Mesothelial cell of epicardium (in vitro differentiated cells): Measurements from ENCODE around the gene TEX38. TPM values are rescaled to one million over a fixed set of nuclear protein-coding genes. Genes with fewer than 3 reads are reported as not detected.
A peak's percentile ranks its signal among the peaks of the same experiment; 100 is the strongest.

Source experiments
- DNase-seq, 2 experiments: peaks; one replicate each; pipeline ENCODE4 v3.0.0; 2021; ENCODE audit warnings: low spot score in 2 of 2; ENCODE audit not compliant: unreplicated experiment in 2 of 2
- H3K27ac Mint-ChIP-seq: 2 replicates; pipeline ENCODE4 v1.8.0; 2021; ENCODE audit warnings: mixed read lengths
- H3K27me3 Mint-ChIP-seq: 2 replicates; pipeline ENCODE4 v1.8.0; 2021; ENCODE audit warnings: low read depth, mixed read lengths
- H3K36me3 Mint-ChIP-seq: 2 replicates; pipeline ENCODE4 v1.8.0; 2021; ENCODE audit warnings: mixed read lengths
- H3K4me1 Mint-ChIP-seq: 2 replicates; pipeline ENCODE4 v1.8.0; 2021; ENCODE audit warnings: mixed read lengths
- H3K4me3 Mint-ChIP-seq: 2 replicates; pipeline ENCODE4 v1.8.0; 2021; ENCODE audit warnings: mild to moderate bottlenecking, moderate library complexity, mixed read lengths
- H3K9me3 Mint-ChIP-seq: 2 replicates; pipeline ENCODE4 v1.8.0; 2021; ENCODE audit warnings: mixed read lengths
- total RNA-seq: library from RNA; stranded (reverse); gene quantifications from 3 replicates; pipeline ENCODE4 v1.2.1, GENCODE V29; 2021
- TF ChIP-seq, protein P1 (sequence below): fragments of 200-600 bp; sonication (generic); IDR thresholded peaks from one replicate; pipeline ENCODE4 v1.5.0; 2021; ENCODE audit warnings: antibody characterized with exemption; ENCODE audit not compliant: unreplicated experiment

The TEX38 gene
- total RNA-seq, 1 donor from 2014 or later, result 0.42 TPM

DNA sequence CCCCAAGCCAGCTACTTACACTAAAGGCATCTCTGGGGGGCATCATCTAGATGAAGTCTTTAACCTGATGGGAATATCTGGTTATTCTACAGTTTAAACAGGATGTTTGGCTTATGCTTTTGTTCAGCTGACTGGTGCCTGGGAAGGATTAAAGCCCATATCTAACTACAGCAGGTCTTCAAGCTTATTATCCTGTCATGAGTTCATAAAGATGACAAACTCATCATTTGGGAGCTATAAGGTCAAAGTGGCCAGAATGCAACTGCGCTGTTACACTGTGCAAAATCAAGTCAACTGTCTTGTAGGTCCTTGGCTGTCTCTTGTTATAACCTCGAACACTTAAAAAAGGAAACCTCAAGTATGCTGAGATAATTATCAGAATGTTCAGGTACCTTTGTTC lies 36.4 kb upstream of the TEX38 start:
- no peaks in the 10 kb centered on the region for H3K27me3 Mint-ChIP-seq
- DNase-seq, result no peak

DNA sequence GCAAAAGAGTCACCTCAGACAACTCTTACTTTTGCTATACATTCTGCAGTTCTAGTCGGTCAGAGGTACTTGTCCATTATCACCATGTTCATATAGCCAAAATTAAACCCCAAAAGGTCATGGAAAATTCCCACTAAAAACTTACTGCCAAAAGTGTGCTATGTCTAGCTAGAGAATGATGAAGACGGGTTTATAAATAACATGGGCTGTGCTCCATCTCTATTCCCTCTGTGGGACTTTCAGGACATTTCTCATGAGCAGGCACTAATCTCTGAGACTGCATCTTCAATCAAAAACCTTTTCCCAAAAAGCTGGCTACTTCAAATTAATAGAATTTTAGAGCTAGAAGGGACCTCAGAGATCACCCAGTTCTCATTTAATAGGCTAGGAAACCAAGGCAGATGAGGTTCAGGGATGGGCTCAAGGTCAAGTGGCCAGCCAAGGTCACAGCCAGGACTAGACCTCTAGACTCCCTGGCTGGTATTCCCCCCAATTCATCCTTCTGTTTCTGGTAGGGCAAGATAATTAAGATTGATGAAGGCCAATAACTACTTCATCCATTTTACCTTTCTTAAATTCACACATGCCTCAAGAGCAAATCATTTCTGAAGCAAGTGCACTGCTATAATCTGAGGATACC lies 34.1 kb upstream of the TEX38 start:
- Mint-ChIP-seq H3K27ac (no peak overlapping the region), H3K36me3 (peaks cover 41% of the 10 kb centered on the region), H3K9me3 (no peaks in the 10 kb centered on the region), H3K4me3 (no peak overlapping the region), H3K27me3 (no peaks in the 10 kb centered on the region), H3K4me1 (peaks cover 29% of the 10 kb centered on the region)
- no peak for DNase-seq
- TF ChIP-seq, protein P1, sequence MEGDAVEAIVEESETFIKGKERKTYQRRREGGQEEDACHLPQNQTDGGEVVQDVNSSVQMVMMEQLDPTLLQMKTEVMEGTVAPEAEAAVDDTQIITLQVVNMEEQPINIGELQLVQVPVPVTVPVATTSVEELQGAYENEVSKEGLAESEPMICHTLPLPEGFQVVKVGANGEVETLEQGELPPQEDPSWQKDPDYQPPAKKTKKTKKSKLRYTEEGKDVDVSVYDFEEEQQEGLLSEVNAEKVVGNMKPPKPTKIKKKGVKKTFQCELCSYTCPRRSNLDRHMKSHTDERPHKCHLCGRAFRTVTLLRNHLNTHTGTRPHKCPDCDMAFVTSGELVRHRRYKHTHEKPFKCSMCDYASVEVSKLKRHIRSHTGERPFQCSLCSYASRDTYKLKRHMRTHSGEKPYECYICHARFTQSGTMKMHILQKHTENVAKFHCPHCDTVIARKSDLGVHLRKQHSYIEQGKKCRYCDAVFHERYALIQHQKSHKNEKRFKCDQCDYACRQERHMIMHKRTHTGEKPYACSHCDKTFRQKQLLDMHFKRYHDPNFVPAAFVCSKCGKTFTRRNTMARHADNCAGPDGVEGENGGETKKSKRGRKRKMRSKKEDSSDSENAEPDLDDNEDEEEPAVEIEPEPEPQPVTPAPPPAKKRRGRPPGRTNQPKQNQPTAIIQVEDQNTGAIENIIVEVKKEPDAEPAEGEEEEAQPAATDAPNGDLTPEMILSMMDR, result no peak

More for the DNA sequence above, 36.4 kb upstream of the TEX38 start:
- no peak overlapping the region for H3K4me3 Mint-ChIP-seq
- peaks cover 36% of the 10 kb centered on the region for H3K36me3 Mint-ChIP-seq
- TF ChIP-seq, protein P1, result no peak
- no peaks in the 10 kb centered on the region for H3K9me3 Mint-ChIP-seq
- no peak overlapping the region for H3K27ac Mint-ChIP-seq
- peaks cover 14% of the 10 kb centered on the region for H3K4me1 Mint-ChIP-seq

DNA sequence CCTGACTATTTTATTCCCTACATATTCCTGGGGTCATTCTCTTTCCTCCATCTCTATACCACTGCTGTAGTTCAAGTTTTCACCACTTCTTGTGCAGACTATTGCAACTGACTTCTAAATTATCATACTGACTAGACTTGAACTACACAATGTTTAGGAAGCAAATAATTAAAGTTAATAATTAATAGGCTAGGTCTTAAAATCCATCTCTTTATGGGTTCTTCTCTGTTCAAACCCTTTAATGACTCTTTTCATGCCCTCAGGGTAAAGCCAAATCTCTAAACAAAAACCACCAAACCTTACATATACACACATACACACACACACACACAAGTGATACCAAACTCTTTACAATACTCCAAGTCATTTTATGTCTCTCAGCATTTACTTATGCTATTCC lies 32.7 kb upstream of the TEX38 start:
- peaks cover 42% of the 10 kb centered on the region for H3K4me1 Mint-ChIP-seq
- no peak for DNase-seq
- H3K4me3 Mint-ChIP-seq, result no peak overlapping the region
- TF ChIP-seq, protein P1, result no peak
- no peaks in the 10 kb centered on the region for H3K9me3 Mint-ChIP-seq
- no peaks in the 10 kb centered on the region for H3K27me3 Mint-ChIP-seq
- H3K36me3 Mint-ChIP-seq, result peaks cover 35% of the 10 kb centered on the region
- H3K27ac Mint-ChIP-seq, result no peak overlapping the region

DNA sequence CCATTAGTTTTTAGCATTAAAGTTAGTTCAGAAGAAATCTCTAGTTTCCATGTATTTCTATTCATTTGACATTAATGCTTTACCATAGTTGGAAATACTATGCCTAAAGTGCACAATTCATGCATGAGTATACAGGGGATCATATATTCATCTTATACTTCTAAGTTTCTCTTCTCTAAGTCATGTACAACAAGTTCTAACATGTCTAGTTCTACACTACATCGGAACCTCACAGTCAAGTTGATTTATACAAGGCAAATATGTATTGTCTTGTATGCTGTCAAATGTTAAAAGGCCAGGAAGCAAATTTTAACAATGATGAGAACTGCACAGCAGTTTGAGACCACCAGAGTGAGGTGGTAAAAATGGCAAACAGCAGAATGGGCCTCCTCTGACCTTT lies 32.1 kb upstream of the TEX38 start:
- Mint-ChIP-seq H3K27me3 (no peaks in the 10 kb centered on the region), H3K36me3 (peaks cover 30% of the 10 kb centered on the region), H3K9me3 (no peaks in the 10 kb centered on the region), H3K4me3 (no peak overlapping the region), H3K4me1 (peaks cover 44% of the 10 kb centered on the region), H3K27ac (no peak overlapping the region)
- TF ChIP-seq, protein P1, result no peak
- no peak for DNase-seq

DNA sequence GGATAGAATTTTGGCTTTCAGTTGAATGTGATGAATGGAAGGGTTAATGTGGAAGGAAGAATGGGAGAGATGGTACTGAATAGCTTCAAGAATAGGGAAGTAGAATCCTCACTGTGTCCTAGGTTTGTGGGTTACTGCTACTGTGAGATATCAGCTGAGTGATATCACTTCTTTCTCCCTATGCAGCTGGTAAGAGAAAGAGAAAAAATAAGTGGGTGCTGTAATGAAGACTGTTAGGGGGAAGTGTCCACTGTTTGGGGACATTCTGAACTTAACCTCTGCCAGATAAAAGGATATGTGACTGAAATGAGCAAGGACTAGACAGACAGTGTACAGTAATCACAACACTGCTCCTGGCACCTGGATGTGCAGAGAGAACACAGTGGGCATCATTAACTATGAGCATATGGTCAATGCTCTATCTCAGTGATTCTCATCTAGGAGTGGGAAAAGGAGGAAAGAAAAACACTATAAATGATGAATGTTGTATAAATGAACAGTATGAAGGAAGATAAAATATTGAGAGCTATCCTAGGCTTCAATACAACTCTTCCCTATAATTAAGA lies 29.5 kb upstream of the TEX38 start:
- Mint-ChIP-seq H3K4me1 (peaks cover 58% of the 10 kb centered on the region), H3K27me3 (no peaks in the 10 kb centered on the region), H3K9me3 (peaks cover 3% of the 10 kb centered on the region), H3K36me3 (peaks cover 20% of the 10 kb centered on the region), H3K4me3 (no peak overlapping the region), H3K27ac (peak overlapping the region; percentile 14)
- TF ChIP-seq, protein P1, result no peak
- no peak for DNase-seq
